ENCODE results near the gene EML4. TPM values are rescaled to one million over a fixed set of nuclear protein-coding genes. Genes with fewer than 3 reads are reported as not detected.

Gene EML4
- total RNA-seq, 1 donor from 2014 or later: 4.3 TPM

DNA sequence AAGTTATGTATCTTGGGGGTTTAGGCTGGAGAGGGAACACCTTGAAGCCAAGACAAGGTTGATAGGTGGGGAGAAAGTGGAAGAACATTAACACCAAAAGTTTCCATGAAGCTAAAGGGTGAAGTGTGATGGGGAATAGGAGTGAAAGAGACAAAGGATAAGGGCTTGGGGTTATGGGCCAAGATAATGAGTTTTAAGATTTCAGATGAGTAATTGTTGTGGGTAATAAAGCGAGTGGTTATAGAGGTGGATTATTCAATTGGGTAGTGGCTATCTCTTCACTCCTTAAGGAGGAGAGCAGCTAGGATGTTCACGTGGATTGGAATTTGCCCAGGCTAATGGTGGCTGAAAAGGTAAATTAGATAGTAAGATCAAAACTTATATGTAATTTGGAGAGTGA lies 29.8 kb downstream of the EML4 start:
- Histone ChIP-seq H3K27me3 (ENCODE audit: low read depth) (no peaks in the 10 kb centered on the region), H3K9me3 (replicated peaks) (no peaks in the 10 kb centered on the region), H3K4me3 (no peak overlapping the region), H3K4me1 (peaks cover 26% of the 10 kb centered on the region), H3K36me3 (no peaks in the 10 kb centered on the region), H3K27ac (replicated peaks) (no peak overlapping the region)
- intact Hi-C loops (cut with micrococcal nuclease): no loop called here
- no peak for DNase-seq
- TF ChIP-seq, protein P1, sequence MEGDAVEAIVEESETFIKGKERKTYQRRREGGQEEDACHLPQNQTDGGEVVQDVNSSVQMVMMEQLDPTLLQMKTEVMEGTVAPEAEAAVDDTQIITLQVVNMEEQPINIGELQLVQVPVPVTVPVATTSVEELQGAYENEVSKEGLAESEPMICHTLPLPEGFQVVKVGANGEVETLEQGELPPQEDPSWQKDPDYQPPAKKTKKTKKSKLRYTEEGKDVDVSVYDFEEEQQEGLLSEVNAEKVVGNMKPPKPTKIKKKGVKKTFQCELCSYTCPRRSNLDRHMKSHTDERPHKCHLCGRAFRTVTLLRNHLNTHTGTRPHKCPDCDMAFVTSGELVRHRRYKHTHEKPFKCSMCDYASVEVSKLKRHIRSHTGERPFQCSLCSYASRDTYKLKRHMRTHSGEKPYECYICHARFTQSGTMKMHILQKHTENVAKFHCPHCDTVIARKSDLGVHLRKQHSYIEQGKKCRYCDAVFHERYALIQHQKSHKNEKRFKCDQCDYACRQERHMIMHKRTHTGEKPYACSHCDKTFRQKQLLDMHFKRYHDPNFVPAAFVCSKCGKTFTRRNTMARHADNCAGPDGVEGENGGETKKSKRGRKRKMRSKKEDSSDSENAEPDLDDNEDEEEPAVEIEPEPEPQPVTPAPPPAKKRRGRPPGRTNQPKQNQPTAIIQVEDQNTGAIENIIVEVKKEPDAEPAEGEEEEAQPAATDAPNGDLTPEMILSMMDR (IDR thresholded peaks at IDR 0.05; ENCODE audit: borderline replicate concordance): no peak

DNA sequence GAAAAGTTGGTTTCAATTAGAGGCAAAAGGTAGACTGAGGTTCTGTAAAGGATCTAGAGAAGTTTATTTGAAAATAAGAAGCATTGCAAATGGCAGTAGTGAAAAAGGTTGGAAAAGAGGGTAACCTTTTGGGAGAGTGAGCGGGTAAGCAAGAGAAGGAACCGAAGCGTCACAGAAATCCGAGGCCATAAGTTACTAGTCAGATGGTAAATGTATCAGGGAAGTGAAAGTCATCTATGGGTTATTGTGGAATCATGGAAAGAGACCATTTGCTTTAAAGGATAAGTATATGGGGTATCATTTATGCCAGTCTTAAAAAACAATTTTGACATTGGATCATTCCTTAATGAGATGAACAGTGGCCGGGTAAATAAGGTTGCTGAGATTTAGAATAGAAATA lies 30.5 kb downstream of the EML4 start:
- Histone ChIP-seq H3K27ac (replicated peaks) (no peak overlapping the region), H3K36me3 (no peaks in the 10 kb centered on the region), H3K4me3 (no peak overlapping the region), H3K27me3 (ENCODE audit: low read depth) (no peaks in the 10 kb centered on the region), H3K9me3 (replicated peaks) (no peaks in the 10 kb centered on the region), H3K4me1 (peaks cover 26% of the 10 kb centered on the region)
- intact Hi-C loops (cut with micrococcal nuclease): no loop called here
- no peak for DNase-seq
- TF ChIP-seq, protein P1 (IDR thresholded peaks at IDR 0.05; ENCODE audit: borderline replicate concordance): no peak

DNA sequence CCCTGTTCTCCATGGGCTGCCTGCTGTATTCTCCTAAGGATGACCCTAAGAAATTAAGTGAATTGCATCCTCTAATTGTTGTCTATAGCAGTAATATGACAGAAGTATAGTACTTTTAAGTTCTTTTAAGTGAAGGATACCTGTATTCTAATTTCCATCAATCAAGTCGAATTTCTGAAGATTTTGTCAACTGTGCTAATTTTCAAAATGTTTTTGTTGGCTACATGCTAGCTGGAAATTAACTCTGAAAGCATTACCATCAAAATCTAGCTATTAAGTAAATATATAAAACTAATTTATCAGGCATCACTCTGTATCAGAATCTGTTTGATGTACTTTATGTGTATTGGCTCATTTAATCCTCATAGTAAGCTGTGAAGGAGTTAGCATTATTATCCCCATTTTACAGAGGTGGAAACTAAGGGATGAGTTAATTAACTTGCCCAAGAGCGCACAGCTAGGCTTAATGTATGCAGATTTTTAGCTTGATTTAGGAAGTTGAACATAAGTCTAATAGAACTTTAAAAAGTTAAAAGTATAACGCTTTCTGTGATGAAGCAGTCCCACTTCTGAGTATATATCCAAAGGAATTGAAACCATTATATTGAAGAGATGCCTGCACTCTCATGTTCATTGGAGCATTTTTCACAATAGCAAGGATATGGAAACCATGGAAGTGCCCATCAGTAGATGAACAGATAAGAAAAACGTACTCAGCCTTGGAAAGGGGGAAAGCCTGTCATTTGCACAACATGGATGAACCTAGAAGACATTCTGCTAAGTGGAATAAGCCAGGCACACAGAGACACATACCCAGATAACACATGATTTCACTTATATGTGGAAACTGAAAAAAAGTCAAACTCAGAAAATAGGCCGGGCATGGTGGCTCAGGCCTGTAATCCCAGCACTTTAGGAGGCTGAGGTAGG lies 32.0 kb downstream of the EML4 start:
- no peak for DNase-seq
- Histone ChIP-seq H3K4me1 (peaks cover 18% of the 10 kb centered on the region), H3K27me3 (ENCODE audit: low read depth) (no peaks in the 10 kb centered on the region), H3K36me3 (no peaks in the 10 kb centered on the region), H3K27ac (replicated peaks) (no peak overlapping the region), H3K9me3 (replicated peaks) (no peaks in the 10 kb centered on the region), H3K4me3 (no peak overlapping the region)
- TF ChIP-seq, protein P1 (IDR thresholded peaks at IDR 0.05; ENCODE audit: borderline replicate concordance): no peak
- intact Hi-C loops (cut with micrococcal nuclease): no loop called here

DNA sequence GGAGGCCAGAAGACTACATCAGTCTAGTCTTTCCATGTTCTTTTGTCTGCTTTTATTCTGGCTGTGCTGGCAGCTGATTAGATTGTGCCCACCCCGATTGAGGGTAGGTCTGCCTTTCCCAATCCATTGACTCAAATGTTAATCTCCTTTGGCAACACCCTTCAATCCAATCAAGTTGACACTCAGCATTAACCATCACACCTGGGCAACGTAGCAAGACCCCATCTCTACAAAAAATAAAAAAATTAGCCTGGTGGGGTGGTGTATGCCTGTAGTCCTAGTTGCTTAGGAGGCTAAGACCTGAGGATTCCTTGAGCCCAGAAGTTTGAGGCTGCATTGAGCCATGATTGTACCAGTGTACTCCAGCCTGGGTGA lies 33.5 kb downstream of the EML4 start:
- peaks cover 10% of the 10 kb centered on the region for H3K4me1 ChIP-seq
- no peaks in the 10 kb centered on the region for H3K27me3 ChIP-seq (ENCODE audit: low read depth)
- no peak overlapping the region for H3K4me3 ChIP-seq
- H3K9me3 ChIP-seq (replicated peaks): no peaks in the 10 kb centered on the region
- TF ChIP-seq, protein P1 (IDR thresholded peaks at IDR 0.05; ENCODE audit: borderline replicate concordance): no peak
- no peak overlapping the region for H3K27ac ChIP-seq (replicated peaks)
- intact Hi-C loops (cut with micrococcal nuclease): no loop called here
- DNase-seq: no peak
- no peaks in the 10 kb centered on the region for H3K36me3 ChIP-seq

DNA sequence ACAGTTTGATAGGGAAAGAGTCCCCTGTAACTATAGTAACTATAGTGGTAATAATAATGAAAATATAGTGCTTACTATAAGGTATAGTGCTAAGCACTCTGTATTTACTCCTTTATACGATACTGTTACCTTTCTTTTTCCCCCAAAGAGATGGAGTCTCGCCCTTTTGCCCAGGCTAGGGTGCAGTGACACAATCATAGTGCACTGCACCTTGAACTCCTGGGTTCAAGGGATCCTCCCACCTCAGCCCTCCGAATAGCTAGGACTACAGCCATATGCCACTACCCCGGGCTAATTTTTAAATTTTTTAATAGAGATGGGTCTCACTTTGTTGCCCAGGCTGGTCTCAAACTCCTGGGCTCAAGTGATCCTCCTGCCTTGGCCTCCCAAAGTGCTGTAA lies 34.6 kb downstream of the EML4 start:
- TF ChIP-seq, protein P1 (IDR thresholded peaks at IDR 0.05; ENCODE audit: borderline replicate concordance): no peak

More for the DNA sequence above, 34.6 kb downstream of the EML4 start:
- H3K4me3 ChIP-seq: no peak overlapping the region
- H3K27me3 ChIP-seq (ENCODE audit: low read depth): no peaks in the 10 kb centered on the region
- intact Hi-C loops (cut with micrococcal nuclease): no loop called here
- DNase-seq: no peak
- no peaks in the 10 kb centered on the region for H3K36me3 ChIP-seq
- no peak overlapping the region for H3K27ac ChIP-seq (replicated peaks)
- no peaks in the 10 kb centered on the region for H3K9me3 ChIP-seq (replicated peaks)
- peaks cover 10% of the 10 kb centered on the region for H3K4me1 ChIP-seq
